ENCODE measurements around the gene ITPK1.

GRCh38 chr14:92995620-92996019 lies 120.1 kb downstream of the ITPK1 start:
- TF ChIP-seq CTCF (IDR thresholded peaks at IDR 0.05), result no peak
- no peak for TF ChIP-seq POLR2A (IDR thresholded peaks at IDR 0.05)

Measured in prostate gland (tissue), 2 donors.